A673 (cell line): ENCODE data around the gene ZBTB34. TPM values are rescaled to one million over a fixed set of nuclear protein-coding genes. Genes with fewer than 3 reads are reported as not detected.
"Not testable (repeated sequence)": the region's sequence is repeated elsewhere in the genome, so short reads cannot be mapped to it uniquely, and the experiment has no call there.

Experiments
- BruUV-seq: library from RNA; stranded (reverse); fragments of 400-500 nt; replicated peaks from 2 replicates; lab custom pipeline; 2021; lab: Mats Ljungman, UMichigan
- CTCF ChIA-PET: fragments of 300-600 bp; sonication (Branson Sonifier 250); formaldehyde crosslinking; loops from one replicate; lab custom pipeline; 2022; ENCODE audit warnings: antibody characterized with exemption; lab: Charles Lee
- POLR2A ChIA-PET: fragments of 300-600 bp; sonication (Branson Sonifier 250); formaldehyde crosslinking; loops from one replicate; lab custom pipeline; 2022; ENCODE audit warnings: antibody characterized with exemption; ENCODE audit not compliant: low non-redundant PET; lab: Charles Lee
- DNase-seq: peaks from one replicate; pipeline ENCODE4 v3.0.0-alpha.2; 2015; ENCODE audit warnings: low spot score
- H3K27ac ChIP-seq: fragments of 200-600 bp; sonication (generic); 2 replicates; pipeline ENCODE4 v1.5.1; 2016; ENCODE audit warnings: mixed run types, low read depth, mild to moderate bottlenecking, mixed read lengths, antibody characterized with exemption, low read length; ENCODE audit not compliant: poor library complexity, severe bottlenecking
- H3K27me3 ChIP-seq: fragments of 200-600 bp; sonication (generic); replicated peaks from 2 replicates; pipeline ENCODE4 v1.6.1; 2017; ENCODE audit warnings: mixed run types, low read depth, mild to moderate bottlenecking, mixed read lengths, antibody characterized with exemption, low read length; ENCODE audit not compliant: insufficient read depth, poor library complexity
- H3K36me3 ChIP-seq: fragments of 200-600 bp; sonication (generic); 2 replicates; pipeline ENCODE4 v1.6.1; 2016; ENCODE audit warnings: mixed run types, mild to moderate bottlenecking, mixed read lengths, antibody characterized with exemption, low read length; ENCODE audit not compliant: insufficient read depth, poor library complexity, severe bottlenecking
- H3K4me1 ChIP-seq: fragments of 200-600 bp; sonication (generic); 2 replicates; pipeline ENCODE4 v1.6.1; 2017; ENCODE audit warnings: mixed run types, mild to moderate bottlenecking, mixed read lengths, antibody characterized with exemption, low read length; ENCODE audit not compliant: insufficient read depth, poor library complexity, severe bottlenecking
- H3K4me3 ChIP-seq: fragments of 200-600 bp; sonication (generic); 2 replicates; pipeline ENCODE4 v1.5.1; 2016; ENCODE audit warnings: low read depth, mixed run types, mild to moderate bottlenecking, mixed read lengths, low read length; ENCODE audit not compliant: poor library complexity, severe bottlenecking
- H3K9me3 ChIP-seq: fragments of 200-600 bp; sonication (generic); 2 replicates; pipeline ENCODE4 v1.6.1; 2016; ENCODE audit warnings: mixed run types, low read depth, mild to moderate bottlenecking, mixed read lengths, antibody characterized with exemption, low read length; ENCODE audit not compliant: poor library complexity, severe bottlenecking
- CTCF ChIP-seq: fragments of 300-800, 200-600 bp; sonication (generic); conservative IDR thresholded peaks from 2 replicates; pipeline ENCODE4 v1.5.1; 2017; ENCODE audit warnings: low read depth, mild to moderate bottlenecking, antibody characterized with exemption, low read length, moderate library complexity, mixed read lengths
- EZH2 ChIP-seq: fragments of 200-600 bp; sonication (generic); IDR thresholded peaks from 2 replicates; pipeline ENCODE4 v1.6.1; 2017; ENCODE audit warnings: borderline replicate concordance, low read depth, mild to moderate bottlenecking, mixed read lengths, antibody characterized with exemption, low read length; ENCODE audit not compliant: poor library complexity, severe bottlenecking
- intact Hi-C: fragments of 100-400 bp; cut with micrococcal nuclease; formaldehyde crosslinking; loops from one replicate; pipeline ENCODE4 v1.10.0; 2022; ENCODE audit not compliant: unreplicated experiment
- total RNA-seq: library from RNA; stranded (reverse); gene quantifications from 2 replicates; pipeline ENCODE4 v1.2.3, GENCODE V29; 2021

The ZBTB34 gene
- total RNA-seq, 1 experiment from 2014 or later, result 10.1 TPM

- Histone ChIP-seq H3K27me3 (no peaks in the 10 kb centered on the region), H3K4me3 (no peak overlapping the region), H3K4me1 (no peaks in the 10 kb centered on the region), H3K9me3 (peaks cover 27% of the 10 kb centered on the region), H3K36me3 (peaks cover 13% of the 10 kb centered on the region), H3K27ac (no peak overlapping the region)
- no TSS peak for BruUV-seq
- intact Hi-C loops, result no loop called here
- no peak for TF ChIP-seq EZH2
- CTCF ChIA-PET, result no interaction called here
- POLR2A ChIA-PET, result interaction anchor here (0.5 kb wide), 1 partner anchor 8 kb away, joined by 4 read pairs; no protein-coding TSS in a partner anchor
- no peak for DNase-seq
Observed at GRCh38 chr9:126822278-126822677, 38.2 kb upstream of the ZBTB34 start.

GRCh38 chr9:126822873-126823272 lies 37.6 kb upstream of the ZBTB34 start:
- no TSS peak for BruUV-seq
- intact Hi-C loops, result no loop called here
- no peak overlapping the region for H3K27ac ChIP-seq
- H3K4me1 ChIP-seq, result no peaks in the 10 kb centered on the region
- TF ChIP-seq EZH2 (no peak), CTCF (no peak)
- H3K36me3 ChIP-seq, result peaks cover 13% of the 10 kb centered on the region
- ChIA-PET CTCF (no interaction called here), POLR2A (no interaction called here)
- peaks cover 24% of the 10 kb centered on the region for H3K9me3 ChIP-seq
- no peak for DNase-seq
- H3K27me3 ChIP-seq, result no peaks in the 10 kb centered on the region
- H3K4me3 ChIP-seq, result no peak overlapping the region

- H3K27ac ChIP-seq, BruUV-seq, DNase-seq, intact Hi-C loops, H3K36me3 ChIP-seq, H3K4me1 ChIP-seq, H3K27me3 ChIP-seq, H3K4me3 ChIP-seq: not testable (repeated sequence)
- CTCF ChIA-PET, result interaction anchor here (0.6 kb wide), 1 partner anchor 43 kb away, joined by 3 read pairs; no protein-coding TSS in a partner anchor
- POLR2A ChIA-PET, result interaction anchor here (0.6 kb wide), 1 partner anchor 253 kb away, joined by 25 read pairs; no protein-coding TSS in a partner anchor
- peaks cover 15% of the 10 kb centered on the region for H3K9me3 ChIP-seq
Observed at GRCh38 chr9:126824052-126824451, 36.4 kb upstream of the ZBTB34 start.

DNA sequence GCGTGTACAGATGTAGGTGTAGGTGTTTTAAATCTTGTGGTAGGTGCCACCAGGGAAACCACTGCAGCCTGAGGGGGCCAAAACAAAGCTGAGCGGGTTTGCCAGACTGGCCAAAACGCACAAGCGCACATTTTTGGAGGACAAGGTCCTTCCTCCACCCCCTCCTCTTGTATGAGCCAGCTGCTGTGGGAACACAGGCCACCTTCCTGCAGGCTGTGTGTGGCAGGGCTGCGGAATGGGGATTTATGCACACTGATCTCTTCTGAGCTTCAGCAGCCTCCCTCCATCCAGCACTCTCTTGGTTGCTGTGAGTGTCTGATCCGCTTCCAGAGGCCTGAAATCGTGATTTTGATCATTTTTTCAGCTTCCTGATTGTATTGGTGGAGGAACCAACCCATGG lies 33.2 kb upstream of the ZBTB34 start:
- DNase-seq, result no peak

More for the DNA sequence above, 33.2 kb upstream of the ZBTB34 start:
- peaks cover 4% of the 10 kb centered on the region for H3K36me3 ChIP-seq
- POLR2A ChIA-PET, result no interaction called here
- H3K4me3 ChIP-seq, result no peak overlapping the region
- CTCF ChIA-PET, result no interaction called here
- TF ChIP-seq CTCF (no peak), EZH2 (no peak)
- H3K4me1 ChIP-seq, result peaks cover 8% of the 10 kb centered on the region
- H3K27ac ChIP-seq, result no peak overlapping the region
- no peaks in the 10 kb centered on the region for H3K27me3 ChIP-seq
- intact Hi-C loops, result no loop called here
- no peaks in the 10 kb centered on the region for H3K9me3 ChIP-seq
- no TSS peak for BruUV-seq
